Measurements from ENCODE around the gene FUT7.

FUT7 gene

DNA sequence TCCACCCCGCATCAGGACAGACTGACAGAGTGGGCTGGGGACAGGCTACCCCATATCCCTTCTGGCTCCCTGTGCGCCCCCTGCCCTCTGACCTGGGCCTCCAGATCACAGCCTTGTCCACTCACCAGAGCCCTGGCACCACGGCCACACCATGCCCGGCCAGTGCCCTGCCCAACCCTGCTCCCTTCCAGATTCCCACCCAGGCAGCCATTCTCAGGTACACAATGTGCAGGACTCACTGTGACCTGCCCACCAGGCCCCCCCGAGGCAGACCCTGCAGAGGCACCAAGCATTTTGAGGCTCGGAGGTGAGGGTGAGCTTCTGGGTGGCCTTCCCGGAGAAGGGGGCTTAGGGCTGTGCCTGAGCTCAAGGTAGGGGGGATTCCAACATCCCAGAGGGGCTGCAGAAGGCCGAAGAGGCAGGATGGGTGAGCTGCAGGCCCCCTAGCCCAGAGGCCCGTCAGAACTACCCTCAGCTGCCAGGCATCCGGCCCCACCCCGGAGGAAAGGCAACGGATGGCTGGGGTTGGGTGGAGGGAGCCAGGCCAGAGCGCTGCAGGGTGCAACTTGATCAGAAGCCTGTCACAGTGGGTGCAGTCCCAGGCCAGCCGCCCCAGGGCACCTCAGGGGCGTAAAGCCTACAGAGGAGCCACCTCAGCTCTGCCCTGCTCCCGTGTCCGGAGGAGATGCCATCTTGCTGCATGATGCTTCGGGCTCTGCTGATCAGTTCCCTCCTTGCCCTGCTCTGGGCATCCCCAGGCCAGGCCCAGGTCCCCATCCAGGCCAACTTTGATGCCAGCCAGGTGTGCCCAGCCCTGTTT lies 49.4 kb downstream of the FUT7 start, which contains the start of gene LCNL1:
Gene LCNL1, plus strand, starts transcription at position 762 of the 820 bp plus-strand sequence. CDS start 594 bp downstream, outside the sequence.
- DNase-seq (ENCODE audit: low spot score): no peak

DNA sequence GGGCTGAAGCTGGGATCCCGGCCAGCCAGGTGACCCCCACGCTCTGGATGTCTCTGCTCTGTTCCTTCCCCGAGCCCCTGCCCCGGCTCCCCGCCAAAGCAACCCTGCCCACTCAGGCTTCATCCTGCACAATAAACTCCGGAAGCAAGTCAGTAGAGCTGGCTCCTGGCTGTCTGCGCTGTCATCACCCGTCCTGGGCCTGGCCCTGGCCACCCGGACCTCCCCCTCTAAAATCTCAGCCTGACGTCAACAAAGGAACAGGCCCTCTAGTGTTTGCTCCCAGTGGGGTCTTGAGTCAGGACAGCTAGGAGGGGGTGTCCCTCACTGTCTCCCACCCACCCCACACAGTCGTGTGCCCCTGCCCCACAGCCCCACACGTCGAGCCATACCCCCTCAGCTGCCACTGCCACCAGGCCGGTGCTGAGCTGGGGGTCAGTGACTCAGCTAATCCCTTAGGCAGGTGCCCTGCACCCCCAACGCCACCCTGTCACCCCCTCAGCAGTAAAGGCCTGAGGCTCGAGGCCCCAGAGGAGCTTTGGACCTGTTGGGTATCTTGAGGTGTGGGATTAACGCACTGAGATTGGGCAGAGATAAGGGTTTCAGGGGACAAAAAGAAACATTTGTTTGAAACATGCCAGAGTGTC lies 50.2 kb downstream of the FUT7 start:
- DNase-seq (ENCODE audit: low spot score): no peak

DNA sequence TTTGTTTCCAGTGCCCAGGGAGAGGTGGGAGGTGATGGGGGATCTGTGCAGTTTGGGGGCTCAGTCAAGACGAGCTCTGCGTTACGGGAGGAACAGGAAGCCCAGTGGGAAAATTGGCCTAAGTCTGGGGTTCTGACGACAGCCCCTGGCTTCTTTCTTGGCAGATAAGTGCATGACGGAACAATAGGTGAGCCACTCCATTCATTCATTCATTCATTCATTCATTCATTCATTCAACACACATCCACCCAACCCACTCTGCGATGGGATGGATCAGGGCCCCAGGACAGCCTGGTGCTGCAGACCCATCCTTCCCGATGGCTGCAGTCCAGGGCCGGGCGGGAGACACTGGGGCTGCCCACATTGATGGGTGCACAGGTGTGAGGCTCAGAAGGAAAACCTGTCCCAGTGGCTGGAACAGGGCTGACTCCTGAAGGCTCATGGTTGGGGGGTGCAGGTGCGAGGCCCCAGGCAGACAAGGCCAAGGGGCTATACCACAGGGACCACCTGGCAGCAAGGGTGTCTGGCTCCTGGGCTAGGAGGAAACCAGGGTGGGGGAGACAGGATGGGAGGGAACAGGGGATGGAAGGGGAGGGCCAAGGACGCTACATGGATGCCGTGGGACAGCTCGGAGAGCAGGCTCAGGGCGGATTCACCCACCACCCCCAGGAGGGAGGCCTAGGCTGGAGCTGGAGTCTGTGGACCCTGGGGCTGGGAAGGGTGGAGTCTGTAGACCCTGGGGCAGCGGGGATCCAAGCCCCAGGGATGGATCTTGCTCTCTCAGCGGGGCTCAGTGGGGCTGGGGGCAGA lies 51.0 kb downstream of the FUT7 start:
- DNase-seq (ENCODE audit: low spot score): no peak
